GM23338 (cell line): ENCODE measurements around the gene GLS. TPM values are rescaled to one million over a fixed set of nuclear protein-coding genes. Genes with fewer than 3 reads are reported as not detected.

Experiments used
- ATAC-seq: fragments of 200-7000 bp; cut with Tn5 transposase; 3 replicates; pipeline ENCODE4 v1.9.1; 2020
- DNase-seq: peaks from one replicate; pipeline ENCODE4 v3.0.0-alpha.2; 2015; ENCODE audit warnings: low spot score
- H2AFZ ChIP-seq: fragments of 200-600 bp; sonication (generic); 2 replicates; pipeline ENCODE4 v1.8.0; 2016; ENCODE audit warnings: antibody characterized with exemption, mild to moderate bottlenecking, moderate library complexity
- H3F3A ChIP-seq: fragments of 200-600 bp; sonication (generic); replicated peaks from 2 replicates; pipeline ENCODE4 v1.8.0; 2017; ENCODE audit warnings: antibody characterized with exemption, mixed run types, low read depth
- H3K27ac ChIP-seq: fragments of 200-600 bp; sonication (generic); 2 replicates; pipeline ENCODE4 v1.6.1; 2016; ENCODE audit warnings: low read depth
- H3K27me3 ChIP-seq: fragments of 200-600 bp; sonication (generic); 2 replicates; pipeline ENCODE4 v1.8.0; 2016; ENCODE audit warnings: mild to moderate bottlenecking, mixed run types, moderate library complexity; ENCODE audit not compliant: insufficient read depth
- H3K36me3 ChIP-seq: fragments of 200-600 bp; sonication (generic); 2 replicates; pipeline ENCODE4 v1.8.0; 2016; ENCODE audit warnings: mild to moderate bottlenecking; ENCODE audit not compliant: insufficient read depth
- H3K4me1 ChIP-seq: fragments of 200-600 bp; sonication (generic); 2 replicates; pipeline ENCODE4 v1.8.0; 2016; ENCODE audit warnings: mild to moderate bottlenecking, moderate library complexity; ENCODE audit not compliant: insufficient read depth
- H3K4me2 ChIP-seq: fragments of 200-600 bp; sonication (generic); 2 replicates; pipeline ENCODE4 v1.7.1; 2017; ENCODE audit warnings: mixed run types
- H3K4me3 ChIP-seq: fragments of 200-600 bp; sonication (generic); 2 replicates; pipeline ENCODE4 v1.6.1; 2016; ENCODE audit warnings: mixed run types
- H3K79me2 ChIP-seq: fragments of 200-600 bp; sonication (generic); replicated peaks from 2 replicates; pipeline ENCODE4 v1.8.0; 2017; ENCODE audit warnings: mild to moderate bottlenecking; ENCODE audit not compliant: insufficient read depth
- H3K9me2 ChIP-seq: fragments of 200-600 bp; sonication (generic); 2 replicates; pipeline ENCODE4 v1.8.0; 2017; ENCODE audit not compliant: insufficient read depth
- H4K20me1 ChIP-seq: fragments of 200-600 bp; sonication (generic); replicated peaks from 2 replicates; pipeline ENCODE4 v1.8.0; 2017; ENCODE audit warnings: mild to moderate bottlenecking; ENCODE audit not compliant: insufficient read depth
- H3K27ac Mint-ChIP-seq: 2 replicates; pipeline ENCODE4 v1.8.0; 2020; ENCODE audit warnings: inconsistent platforms, mild to moderate bottlenecking, moderate library complexity, mixed read lengths
- H3K27me3 Mint-ChIP-seq: 3 replicates; pipeline ENCODE4 v1.8.0; 2022; ENCODE audit warnings: low read depth, mild to moderate bottlenecking, moderate library complexity, mixed read lengths, inconsistent platforms; ENCODE audit not compliant: insufficient read depth, poor library complexity
- H3K36me3 Mint-ChIP-seq: 3 replicates; pipeline ENCODE4 v1.8.0; 2021; ENCODE audit warnings: low read depth, mild to moderate bottlenecking, inconsistent platforms, moderate library complexity, mixed read lengths
- H3K4me1 Mint-ChIP-seq: 3 replicates; pipeline ENCODE4 v1.8.0; 2020; ENCODE audit warnings: mild to moderate bottlenecking, inconsistent platforms, mixed read lengths
- H3K4me3 Mint-ChIP-seq: 3 replicates; pipeline ENCODE4 v1.8.0; 2021; ENCODE audit warnings: moderate library complexity, mild to moderate bottlenecking, inconsistent platforms, mixed read lengths
- H3K9me3 Mint-ChIP-seq: 3 replicates; pipeline ENCODE4 v1.8.0; 2020; ENCODE audit warnings: moderate library complexity, mild to moderate bottlenecking, inconsistent platforms, mixed read lengths
- CREB1 ChIP-seq: fragments of 250-450 bp; sonication (Bioruptor Pico); IDR thresholded peaks from 2 replicates; pipeline ENCODE4 v1.5.0; 2020; ENCODE audit warnings: low read depth, mild to moderate bottlenecking, moderate library complexity
- CTCF ChIP-seq, 2 experiments: fragments of 200-600 bp in 1 of 2; sonication (generic) in 1 of 2; conservative IDR thresholded peaks; 2 replicates each; pipeline versions ENCODE4 v1.5.1 to v1.6.1; 2016 to 2017; ENCODE audit warnings: antibody characterized with exemption in 2 of 2, low read depth in 2 of 2, mild to moderate bottlenecking in 2 of 2, moderate library complexity in 1 of 2
- ETS1 ChIP-seq: IDR thresholded peaks from 2 replicates; pipeline ENCODE4 v1.6.1; 2016; ENCODE audit warnings: antibody characterized with exemption
- EZH2 ChIP-seq: fragments of 200-600 bp; sonication (generic); IDR thresholded peaks from one replicate; pipeline ENCODE4 v1.8.0; 2017; ENCODE audit warnings: antibody characterized with exemption, mild to moderate bottlenecking, low read depth; ENCODE audit not compliant: unreplicated experiment
- EZH2phosphoT487 ChIP-seq: fragments of 200-600 bp; sonication (generic); IDR thresholded peaks from one replicate; pipeline ENCODE4 v1.8.1; 2018; ENCODE audit warnings: antibody characterized with exemption; ENCODE audit not compliant: unreplicated experiment
- JUNB ChIP-seq: IDR thresholded peaks from one replicate; pipeline ENCODE4 v1.6.1; 2016; ENCODE audit warnings: antibody characterized with exemption; ENCODE audit not compliant: unreplicated experiment
- NANOG ChIP-seq: IDR thresholded peaks from 2 replicates; pipeline ENCODE4 v1.6.1; 2016; ENCODE audit warnings: antibody characterized with exemption, borderline replicate concordance
- POLR2AphosphoS5 ChIP-seq: IDR thresholded peaks from 2 replicates; pipeline ENCODE4 v1.6.1; 2016; ENCODE audit warnings: antibody characterized with exemption, low read depth
- REST ChIP-seq: IDR thresholded peaks from one replicate; pipeline ENCODE4 v1.6.1; 2018; ENCODE audit warnings: antibody characterized with exemption; ENCODE audit not compliant: unreplicated experiment
- STAT1 ChIP-seq: IDR thresholded peaks from one replicate; pipeline ENCODE4 v1.6.1; 2016; ENCODE audit warnings: antibody characterized with exemption; ENCODE audit not compliant: unreplicated experiment
- ZNF114 ChIP-seq: fragments of 250-450 bp; sonication (Bioruptor Pico); IDR thresholded peaks from 2 replicates; pipeline ENCODE4 v1.5.0; 2020; ENCODE audit warnings: mild to moderate bottlenecking, moderate library complexity
- ZNF331 ChIP-seq: fragments of 250-450 bp; sonication (Bioruptor Pico); IDR thresholded peaks from 2 replicates; pipeline ENCODE4 v1.5.0; 2020; ENCODE audit warnings: low read depth, mild to moderate bottlenecking, moderate library complexity
- ZNF462 ChIP-seq: fragments of 250-450 bp; sonication (Bioruptor Pico); IDR thresholded peaks from 2 replicates; pipeline ENCODE4 v1.5.0; 2020; ENCODE audit warnings: mild to moderate bottlenecking, moderate library complexity
- polyA plus RNA-seq: library from polyadenylated mRNA; unstranded; fragments of >200 nt; fragmentation: Nextera tagmentation; extraction: Ambion mirVana; gene quantifications from 2 replicates; pipeline ENCODE4 v1.2.1, GENCODE V29; 2016
- total RNA-seq: library from RNA; depleted of rRNA; stranded (reverse); fragments of >200 nt; shearing (Covaris generic); gene quantifications from 2 replicates; pipeline ENCODE4 v1.2.3, GENCODE V29; 2014

GLS gene
- total and polyA plus RNA-seq, 2 experiments from 2014 or later, result 38.1 to 172 TPM

- no peak overlapping the region for H2AFZ ChIP-seq
- no peak overlapping the region for H3K27ac Mint-ChIP-seq
- no peaks in the 10 kb centered on the region for H3K36me3 ChIP-seq
- H3K27me3 ChIP-seq, result no peaks in the 10 kb centered on the region
- no peaks in the 10 kb centered on the region; the same call in 1 of the 2 replicates for H3K9me2 ChIP-seq
- no peak overlapping the region for H3K4me3 ChIP-seq
- no peak overlapping the region for H3K4me2 ChIP-seq
- ATAC-seq (no peak), DNase-seq (no peak)
- H3K36me3 Mint-ChIP-seq, result no peaks in the 10 kb centered on the region
- H3K4me1 ChIP-seq, result no peaks in the 10 kb centered on the region
- no peaks in the 10 kb centered on the region for H3K9me3 Mint-ChIP-seq
- H3F3A ChIP-seq, result no peaks in the 10 kb centered on the region
- no peaks in the 10 kb centered on the region for H3K4me1 Mint-ChIP-seq
- no peak overlapping the region for H3K4me3 Mint-ChIP-seq
- no peaks in the 10 kb centered on the region for H3K79me2 ChIP-seq
- no peaks in the 10 kb centered on the region for H3K27me3 Mint-ChIP-seq
- no peaks in the 10 kb centered on the region for H4K20me1 ChIP-seq
- TF ChIP-seq NANOG, result no peak
- TF ChIP-seq ZNF331 (CRISPR knock-in tag), result no peak
- no peak for TF ChIP-seq JUNB
- TF ChIP-seq ZNF114 (CRISPR knock-in tag), result no peak
- no peak for TF ChIP-seq CREB1 (CRISPR knock-in tag)
- TF ChIP-seq CTCF (conservative IDR thresholded peaks at IDR 0.05; ENCODE audit: low read depth in 2 of 2), result no peak
- no peak for TF ChIP-seq EZH2
- no peak for TF ChIP-seq REST
- no peak for TF ChIP-seq POLR2AphosphoS5
- no peak for TF ChIP-seq EZH2phosphoT487
- TF ChIP-seq STAT1, result no peak
- no peak for TF ChIP-seq ZNF462
- no peak for TF ChIP-seq ETS1
- H3K27ac ChIP-seq, result no peak overlapping the region
These were observed 45.8 kb upstream of the GLS start for GRCh38 chr2:190834890-190835208.
